Keratinocyte (primary cell): ENCODE measurements around the gene B3GNT3. TPM values are rescaled to one million over a fixed set of nuclear protein-coding genes. Genes with fewer than 3 reads are reported as not detected.

ENCODE experiments used
- DNase-seq: peaks from one replicate; pipeline ENCODE4 v3.0.0-alpha.2; 2011; ENCODE audit warnings: low read depth, missing footprints, low spot score
- FAIRE-seq: peaks from 2 replicates; lab custom pipeline; 2011; peaks lifted over from hg19 to GRCh38; lab: Jason Lieb, UNC
- H2AFZ ChIP-seq: 2 replicates; pipeline ENCODE4 v1.6.0; 2012; ENCODE audit warnings: low read length, control low read depth, inconsistent platforms; ENCODE audit not compliant: control insufficient read depth
- H3K27ac ChIP-seq: 2 replicates; pipeline ENCODE4 v1.5.1; 2011; ENCODE audit warnings: low read length; ENCODE audit not compliant: control insufficient read depth, insufficient read depth
- H3K27me3 ChIP-seq: 3 replicates; pipeline ENCODE4 v1.6.0; 2011; ENCODE audit warnings: low read length; ENCODE audit not compliant: control insufficient read depth, insufficient read depth; ENCODE audit errors: extremely low read depth
- H3K36me3 ChIP-seq, 2 experiments: 2 replicates in 1 of 2; 3 replicates in 1 of 2; pipeline ENCODE4 v1.5.1; 2011; ENCODE audit warnings: low read length in 2 of 2, mild to moderate bottlenecking in 1 of 2; ENCODE audit not compliant: control insufficient read depth in 2 of 2, insufficient read depth in 2 of 2; ENCODE audit errors: extremely low read depth in 1 of 2
- H3K4me1 ChIP-seq: 3 replicates; pipeline ENCODE4 v1.5.1; 2011; ENCODE audit warnings: low read length; ENCODE audit not compliant: control insufficient read depth, insufficient read depth; ENCODE audit errors: extremely low read depth
- H3K4me2 ChIP-seq: 3 replicates; pipeline ENCODE4 v1.6.0; 2011; ENCODE audit warnings: low read depth, low read length; ENCODE audit not compliant: control insufficient read depth, insufficient read depth; ENCODE audit errors: extremely low read depth
- H3K4me3 ChIP-seq, 3 experiments: fragments of 200-600 bp in 1 of 3; sonication (generic) in 1 of 3; 2 replicates in 2 of 3; 3 replicates in 1 of 3; pipeline ENCODE4 v1.5.1; 2011 to 2016; ENCODE audit warnings: low read length in 3 of 3, mild to moderate bottlenecking in 3 of 3, control low read depth in 2 of 3, inconsistent platforms in 1 of 3, low read depth in 1 of 3, mixed read lengths in 1 of 3, mixed run types in 1 of 3, moderate library complexity in 1 of 3; ENCODE audit not compliant: control insufficient read depth in 2 of 3, insufficient read depth in 2 of 3; ENCODE audit errors: extremely low read depth in 1 of 3
- H3K79me2 ChIP-seq: 2 replicates; pipeline ENCODE4 v1.6.0; 2012; ENCODE audit warnings: low read length; ENCODE audit not compliant: control insufficient read depth, insufficient read depth
- H3K9ac ChIP-seq: 3 replicates; pipeline ENCODE4 v1.6.0; 2011; ENCODE audit warnings: low read length; ENCODE audit not compliant: control insufficient read depth, insufficient read depth; ENCODE audit errors: extremely low read depth
- H3K9me1 ChIP-seq: 3 replicates; pipeline ENCODE4 v1.6.0; 2011; ENCODE audit warnings: low read length; ENCODE audit not compliant: control insufficient read depth, insufficient read depth; ENCODE audit errors: extremely low read depth
- H3K9me3 ChIP-seq: 2 replicates; pipeline ENCODE4 v1.5.1; 2012; ENCODE audit warnings: low read depth, low read length; ENCODE audit not compliant: control insufficient read depth
- H4K20me1 ChIP-seq: 3 replicates; pipeline ENCODE4 v1.6.0; 2011; ENCODE audit warnings: low read length; ENCODE audit not compliant: control insufficient read depth, insufficient read depth; ENCODE audit errors: extremely low read depth
- CTCF ChIP-seq, 3 experiments: IDR thresholded peaks in 1 of 3; conservative IDR thresholded peaks in 1 of 3; optimal IDR thresholded peaks in 1 of 3; 2 replicates in 2 of 3; 3 replicates in 1 of 3; pipeline versions ENCODE3 to v1.5.1; 2011; ENCODE audit warnings: low read length in 3 of 3, mild to moderate bottlenecking in 3 of 3, moderate library complexity in 2 of 3, control low read depth in 1 of 3, inconsistent platforms in 1 of 3; ENCODE audit not compliant: insufficient read depth in 2 of 3; ENCODE audit errors: extremely low read depth in 1 of 3
- EZH2 ChIP-seq: IDR thresholded peaks from one replicate; pipeline ENCODE4 v1.6.1; 2012; ENCODE audit warnings: inconsistent platforms, mild to moderate bottlenecking, low read length, moderate library complexity
- dilution Hi-C: fragments of 300-500 bp; cut with MboI; formaldehyde crosslinking; loops from one replicate; pipeline ENCODE4 v1.7.0; 2020; ENCODE audit warnings: low sequenced_read_pairs; ENCODE audit not compliant: extremely low pct_ligation_motif_present
- polyA plus RNA-seq, 5 experiments: library from polyadenylated mRNA; depleted of rRNA in 3 of 5; stranded (reverse) in 3 of 5; stranded (forward) in 1 of 5; unstranded in 1 of 5; fragments of >200 nt; gene quantifications; 1 replicate in 1 of 5; 2 replicates in 3 of 5; 3 replicates in 1 of 5; pipeline versions ENCODE4 v1.2.1 to v1.2.3, GENCODE V29; 2011 to 2012; ENCODE audit warnings: missing spikeins in 2 of 5, low read depth in 1 of 5, low replicate concordance in 1 of 5

Gene B3GNT3
- polyA plus RNA-seq, 1 donor (not counting 4 experiments of a cell fraction or from before 2014, with no cell fraction given) = 4.4 TPM

- H3K9me1 ChIP-seq = no peaks in the 10 kb centered on the region
- H3K79me2 ChIP-seq = no peaks in the 10 kb centered on the region
- H3K4me1 ChIP-seq = peaks cover 3% of the 10 kb centered on the region
- DNase-seq (no peak), FAIRE-seq (no peak)
- H3K27ac ChIP-seq = no peak overlapping the region
- no peaks in the 10 kb centered on the region for H4K20me1 ChIP-seq
- H2AFZ ChIP-seq = no peak overlapping the region
- no peaks in the 10 kb centered on the region for H3K36me3 ChIP-seq
- no peak for TF ChIP-seq EZH2
- no peak for TF ChIP-seq CTCF (optimal IDR thresholded peaks at IDR 0.05 in 1 of 3, IDR thresholded peaks at IDR 0.05 in 1 of 3, conservative IDR thresholded peaks at IDR 0.05 in 1 of 3; ENCODE audit: extremely low read depth in 1 of 3, insufficient read depth in 2 of 3, low read length in 3 of 3)
- H3K27me3 ChIP-seq = no peaks in the 10 kb centered on the region
- dilution Hi-C loops = no loop called here
- no peaks in the 10 kb centered on the region for H3K9me3 ChIP-seq
- H3K4me3 ChIP-seq = no peak overlapping the region
- H3K4me2 ChIP-seq = no peak overlapping the region
- H3K9ac ChIP-seq = no peak overlapping the region
These were observed 27.4 kb upstream of the B3GNT3 start for GRCh38 chr19:17767559-17767958.

GRCh38 chr19:17770613-17771012 lies 24.3 kb upstream of the B3GNT3 start:
- Histone ChIP-seq H3K27me3 (no peaks in the 10 kb centered on the region), H3K79me2 (no peaks in the 10 kb centered on the region), H3K4me3 (no peak overlapping the region), H2AFZ (no peak overlapping the region), H3K4me1 (peaks cover 3% of the 10 kb centered on the region), H3K9me3 (no peaks in the 10 kb centered on the region), H3K4me2 (no peak overlapping the region), H3K9ac (no peak overlapping the region), H4K20me1 (no peaks in the 10 kb centered on the region), H3K9me1 (no peaks in the 10 kb centered on the region), H3K27ac (no peak overlapping the region), H3K36me3 (no peaks in the 10 kb centered on the region)
- no peak for TF ChIP-seq EZH2
- no peak for TF ChIP-seq CTCF (optimal IDR thresholded peaks at IDR 0.05 in 1 of 3, IDR thresholded peaks at IDR 0.05 in 1 of 3, conservative IDR thresholded peaks at IDR 0.05 in 1 of 3; ENCODE audit: extremely low read depth in 1 of 3, insufficient read depth in 2 of 3, low read length in 3 of 3)
- FAIRE-seq (no peak), DNase-seq (no peak)
- dilution Hi-C loops = no loop called here
